Epidermal melanocyte (primary cell): ENCODE results near the gene MAD1L1.

Source experiments
- DNase-seq: peaks from one replicate; pipeline ENCODE4 v3.0.0; 2011; ENCODE audit warnings: low spot score; ENCODE audit not compliant: insufficient read length

The MAD1L1 gene

DNA sequence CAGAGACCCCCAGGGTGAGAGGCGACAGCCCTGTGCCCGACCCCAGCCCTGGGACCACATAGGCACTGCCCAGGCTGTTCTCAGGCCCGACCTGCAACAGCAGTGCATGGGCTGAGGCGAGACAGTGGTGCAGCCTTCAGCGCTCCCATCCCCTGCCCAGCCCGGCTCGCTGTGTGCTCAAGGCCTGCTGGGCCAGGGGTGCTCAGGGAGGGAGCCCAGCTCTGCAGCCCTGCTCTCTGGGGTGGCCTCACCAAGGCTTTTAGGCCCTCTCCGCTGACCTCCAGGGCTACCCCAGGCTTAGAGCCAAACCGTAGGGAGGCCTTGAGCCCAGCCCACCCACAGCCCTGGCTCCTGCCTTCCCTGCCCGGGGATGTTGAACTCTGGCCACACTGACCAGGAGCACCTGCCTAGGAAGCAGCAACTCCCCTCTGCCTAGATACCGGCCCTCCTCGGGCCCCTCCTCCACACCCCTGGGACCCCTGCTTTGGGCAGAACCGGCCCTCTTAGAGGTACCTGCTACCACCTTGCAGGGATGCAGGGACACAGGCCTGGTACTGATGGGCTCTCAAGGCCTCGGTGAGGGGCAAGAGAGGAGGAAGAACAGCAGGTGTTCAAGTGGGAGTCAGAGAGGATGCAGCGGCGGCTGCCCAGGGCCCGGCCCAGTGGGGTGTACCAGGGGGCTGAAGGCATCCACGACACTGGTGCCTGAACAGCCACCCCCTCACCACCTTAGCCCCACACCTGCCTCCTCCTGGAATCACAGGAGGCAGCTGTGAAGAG lies 331.1 kb downstream of the MAD1L1 start:
- DNase-seq = no peak

DNA sequence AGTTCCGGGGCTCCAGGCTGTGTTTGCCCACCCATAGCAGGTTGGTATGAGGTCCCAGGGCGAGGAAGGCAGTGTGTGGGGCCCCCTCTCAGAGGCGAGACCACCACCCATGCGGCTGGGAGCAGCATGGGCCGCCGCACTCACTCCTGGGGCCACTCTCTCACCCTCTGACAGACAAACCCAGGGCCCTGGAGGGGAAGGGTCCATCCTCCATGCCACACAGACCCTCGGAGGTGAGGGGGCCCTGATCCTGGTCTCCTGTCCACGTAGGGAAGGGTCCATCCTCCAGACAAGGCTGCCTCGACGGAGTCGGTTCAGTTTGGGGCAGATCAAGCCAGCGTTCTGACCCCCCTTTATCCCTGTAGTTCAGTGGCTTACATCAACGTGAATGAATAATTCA lies 331.9 kb downstream of the MAD1L1 start:
- no peak for DNase-seq

DNA sequence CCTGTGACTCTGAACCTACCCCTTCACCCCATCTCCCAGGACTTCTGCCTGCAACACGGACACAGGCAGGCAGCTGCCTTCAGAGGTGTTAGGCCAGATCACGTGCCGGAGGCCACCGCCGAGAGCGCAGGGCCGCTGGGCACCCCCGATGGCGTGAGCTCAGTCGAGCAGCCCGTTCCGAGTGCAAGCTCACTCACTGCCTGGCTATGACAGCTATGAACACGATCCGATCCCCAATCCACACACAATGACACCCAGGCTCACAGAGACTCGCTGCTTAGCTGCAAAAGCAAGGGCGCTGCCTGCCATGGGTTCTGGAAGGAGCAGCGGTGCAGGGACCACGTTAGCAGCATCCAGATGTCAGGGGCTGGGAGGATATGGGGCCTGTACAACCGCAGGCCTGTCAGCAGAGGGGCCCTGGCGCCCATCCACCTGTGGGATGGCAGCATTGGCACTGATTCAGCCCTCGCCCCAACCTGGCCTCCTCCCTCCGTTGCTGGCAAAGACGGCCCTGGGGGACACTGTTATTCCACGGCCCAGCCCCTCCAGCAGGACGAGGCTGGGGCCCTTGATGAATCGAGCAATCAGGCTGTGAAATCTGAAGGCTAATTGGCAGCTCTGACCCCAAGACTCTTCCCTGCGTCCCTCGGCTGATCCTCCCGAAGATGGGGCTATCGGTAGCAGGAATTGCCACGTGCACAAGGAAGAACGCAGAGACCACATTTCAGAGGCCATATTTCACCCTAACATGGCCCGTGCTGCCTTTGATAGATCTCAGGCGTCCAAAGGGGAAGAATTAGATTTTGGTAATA lies 332.6 kb downstream of the MAD1L1 start:
- no peak for DNase-seq

DNA sequence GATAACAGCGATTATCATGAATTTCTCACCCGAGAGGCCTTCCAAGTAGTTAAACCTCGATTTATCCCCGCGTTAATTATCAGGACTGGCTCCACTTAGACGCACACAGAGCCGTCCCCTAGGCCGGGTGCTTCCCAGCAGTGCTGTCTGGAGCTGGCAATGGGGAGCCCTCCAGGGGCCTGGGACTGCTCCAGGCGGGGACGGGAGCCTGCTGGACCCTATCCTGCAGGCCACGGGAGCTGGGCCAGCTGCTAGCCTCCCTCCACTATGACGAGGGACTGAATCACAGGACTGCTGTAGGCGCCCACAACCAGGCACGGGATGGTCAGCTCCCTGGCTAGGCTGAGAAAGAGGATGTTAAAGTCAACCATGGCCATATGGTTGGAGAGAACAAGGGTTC lies 333.5 kb downstream of the MAD1L1 start:
- peak; percentile 92 for DNase-seq

DNA sequence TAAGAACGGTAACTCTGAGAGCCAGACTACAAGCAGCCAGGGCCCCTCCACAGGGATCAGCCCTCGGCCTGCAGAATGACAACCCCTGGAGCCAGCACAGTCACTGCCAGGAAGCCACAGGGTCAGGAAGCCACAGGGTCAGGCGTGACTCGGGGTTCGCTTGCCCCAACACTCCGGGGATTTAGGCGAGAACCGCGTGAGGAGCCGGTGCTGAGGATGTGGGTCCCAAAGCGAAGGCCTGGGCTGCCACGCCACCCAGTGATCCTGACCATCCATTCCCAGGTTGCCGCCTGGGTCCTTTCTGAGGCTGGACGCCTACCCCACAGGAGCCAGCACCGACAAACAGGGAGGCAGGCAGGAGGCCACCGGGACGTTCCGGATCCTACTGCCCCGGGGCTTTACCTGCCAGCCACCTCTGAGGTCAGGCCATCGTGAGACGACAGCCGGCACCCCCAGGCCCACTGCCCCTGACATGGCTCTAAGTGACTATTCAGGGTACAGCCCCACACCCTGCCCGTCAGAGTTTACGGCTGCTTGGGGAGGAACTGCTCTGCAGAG lies 334.0 kb downstream of the MAD1L1 start:
- DNase-seq = no peak

DNA sequence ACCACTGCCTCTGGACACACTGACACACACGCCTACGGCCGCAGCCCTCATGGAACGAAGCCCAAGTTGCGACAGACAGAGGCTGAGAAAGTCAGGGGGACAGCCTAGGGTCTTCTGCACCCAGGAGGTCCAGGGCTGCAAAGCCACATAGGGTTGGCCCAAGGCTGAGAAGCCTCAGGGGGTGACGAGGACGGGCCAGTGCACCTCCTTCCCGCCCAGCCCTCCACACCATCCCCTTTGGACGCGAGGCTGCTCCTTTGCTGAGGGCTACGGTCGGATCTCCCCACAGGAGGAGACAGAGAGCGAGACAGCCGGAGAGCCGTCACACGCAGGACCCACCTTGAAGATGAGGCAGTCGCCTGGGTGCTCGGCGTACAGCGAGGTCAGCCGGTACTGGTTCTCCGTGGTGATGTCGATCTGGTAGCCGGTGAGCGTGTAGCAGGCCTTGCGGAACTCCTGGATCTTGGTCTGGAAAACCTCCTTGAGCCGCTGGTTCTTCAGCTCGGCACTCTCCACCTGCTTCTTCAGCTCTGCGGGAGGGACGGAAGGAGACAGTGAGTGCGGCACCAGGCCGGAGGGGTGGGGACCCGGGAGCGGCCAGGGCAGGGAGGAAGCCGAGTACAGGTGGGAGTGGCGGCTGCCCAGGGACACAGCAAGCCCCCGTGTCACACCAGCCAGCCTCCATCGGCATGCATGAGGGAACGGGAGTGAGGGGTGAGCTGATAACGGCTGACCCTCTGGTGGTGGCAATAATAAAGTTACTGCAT lies 334.7 kb downstream of the MAD1L1 start:
- no peak for DNase-seq

DNA sequence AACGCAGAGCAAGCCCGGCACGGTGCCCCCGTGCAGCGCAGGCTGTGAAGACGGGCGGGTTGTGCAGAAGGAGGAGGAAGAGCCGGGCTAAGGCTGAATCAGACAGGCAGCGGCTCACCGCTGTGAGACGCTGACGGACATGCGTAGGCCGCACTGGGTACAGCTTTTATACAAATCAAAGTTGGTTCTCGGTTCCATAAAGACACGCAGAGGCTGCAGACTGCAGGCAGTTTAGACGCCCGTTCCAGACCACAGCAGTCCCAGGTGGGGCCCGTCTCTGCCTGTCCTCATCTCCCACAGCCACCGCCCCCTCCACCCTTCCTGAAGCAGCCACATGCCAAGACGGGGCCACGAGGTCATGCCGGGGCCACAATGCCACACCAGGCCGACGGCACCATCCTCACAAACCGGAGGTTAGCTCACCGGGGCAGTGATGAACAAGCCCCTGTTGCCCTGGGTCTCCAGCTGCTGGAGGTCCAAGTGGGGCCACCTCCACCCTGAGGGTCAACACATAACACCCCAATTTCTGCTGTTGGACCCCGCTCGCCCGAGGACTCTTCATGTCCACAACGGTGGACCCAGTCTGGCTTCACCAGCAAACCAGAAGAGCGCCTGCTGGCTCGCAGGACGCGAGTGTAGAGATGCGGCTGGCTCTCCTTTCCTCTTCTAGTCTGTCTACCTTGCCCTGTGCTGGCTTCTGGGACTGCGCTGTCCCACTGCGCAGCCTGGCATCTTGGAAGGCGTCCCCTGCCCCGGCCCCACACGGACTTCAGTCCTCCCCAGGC lies 335.5 kb downstream of the MAD1L1 start:
- DNase-seq = no peak

DNA sequence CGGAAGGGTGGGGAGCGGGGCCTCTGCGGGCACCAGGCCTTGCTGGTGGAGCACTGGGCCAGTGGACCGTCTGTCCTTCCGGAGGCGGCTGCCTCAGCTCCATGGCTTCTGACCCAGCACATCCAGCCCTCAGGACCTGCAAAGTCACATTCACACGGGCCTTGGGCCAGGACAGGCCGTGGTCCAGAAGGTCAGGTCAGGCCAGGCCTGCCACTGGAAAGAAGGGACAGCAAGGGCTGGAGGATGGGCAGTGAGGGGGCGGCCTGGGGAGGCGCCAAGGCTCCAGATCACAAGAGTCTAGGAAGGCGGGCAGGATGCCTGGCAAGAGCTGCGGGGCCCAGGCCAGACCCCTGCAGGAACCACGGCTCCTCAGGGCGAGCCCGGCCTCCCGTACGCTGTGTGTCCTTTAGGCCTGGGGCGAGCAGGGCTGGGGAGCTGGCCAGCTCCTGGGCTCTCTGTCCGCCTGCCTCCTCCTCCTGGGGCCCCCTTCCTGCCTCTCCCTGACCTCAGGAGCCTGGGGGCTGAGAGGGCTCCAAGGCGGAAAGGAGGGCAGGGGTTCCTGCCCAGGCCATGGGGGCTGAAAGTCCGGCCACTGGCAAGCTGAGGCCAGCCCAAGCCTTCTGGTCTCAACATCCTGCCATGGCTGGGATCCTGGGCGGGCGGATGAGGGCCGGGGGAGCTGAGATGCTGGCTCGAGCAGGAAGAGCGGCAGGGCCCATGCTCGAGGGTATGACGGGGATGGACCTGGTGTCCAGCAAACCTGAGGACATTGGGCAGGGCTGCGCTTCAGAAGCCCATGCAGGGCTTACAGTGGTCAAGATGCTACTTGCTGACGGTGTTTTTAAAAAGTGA lies 336.9 kb downstream of the MAD1L1 start:
- DNase-seq = no peak

DNA sequence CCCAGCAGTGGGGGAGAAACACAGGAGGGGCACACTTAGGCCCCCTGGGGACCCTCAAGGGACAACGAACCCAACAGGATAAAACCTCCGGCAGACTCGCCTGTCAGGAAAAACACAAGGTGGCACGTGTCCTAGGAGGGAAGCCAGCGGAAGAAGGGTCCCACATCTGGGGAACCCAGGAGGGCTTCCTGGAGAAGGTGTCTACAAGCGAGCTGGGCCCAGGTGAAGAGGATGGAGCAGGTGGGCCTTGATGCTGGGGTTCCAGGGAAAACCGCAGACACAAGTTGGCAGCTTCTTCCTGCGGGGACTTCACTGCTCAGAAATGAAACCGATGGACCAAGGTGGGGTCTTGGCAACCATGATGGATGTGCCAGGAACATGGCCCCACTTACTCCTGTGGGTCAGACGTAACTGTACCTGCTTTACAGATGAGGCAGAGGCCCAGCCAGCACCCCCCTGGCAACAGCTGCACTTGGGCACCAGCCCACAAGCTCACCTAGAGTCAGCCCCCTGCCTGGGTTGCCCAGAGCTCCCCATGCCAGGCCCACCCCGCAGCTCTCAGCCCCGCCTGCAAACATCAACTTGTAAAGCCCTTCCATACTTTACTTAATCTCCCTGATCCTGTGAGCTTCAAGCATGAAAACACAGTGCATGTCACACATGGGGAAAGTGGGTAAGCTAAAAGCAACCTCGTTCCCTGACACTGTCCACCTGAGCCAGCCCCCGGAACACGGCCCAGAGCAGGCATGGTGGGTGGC lies 337.7 kb downstream of the MAD1L1 start:
- DNase-seq = no peak

DNA sequence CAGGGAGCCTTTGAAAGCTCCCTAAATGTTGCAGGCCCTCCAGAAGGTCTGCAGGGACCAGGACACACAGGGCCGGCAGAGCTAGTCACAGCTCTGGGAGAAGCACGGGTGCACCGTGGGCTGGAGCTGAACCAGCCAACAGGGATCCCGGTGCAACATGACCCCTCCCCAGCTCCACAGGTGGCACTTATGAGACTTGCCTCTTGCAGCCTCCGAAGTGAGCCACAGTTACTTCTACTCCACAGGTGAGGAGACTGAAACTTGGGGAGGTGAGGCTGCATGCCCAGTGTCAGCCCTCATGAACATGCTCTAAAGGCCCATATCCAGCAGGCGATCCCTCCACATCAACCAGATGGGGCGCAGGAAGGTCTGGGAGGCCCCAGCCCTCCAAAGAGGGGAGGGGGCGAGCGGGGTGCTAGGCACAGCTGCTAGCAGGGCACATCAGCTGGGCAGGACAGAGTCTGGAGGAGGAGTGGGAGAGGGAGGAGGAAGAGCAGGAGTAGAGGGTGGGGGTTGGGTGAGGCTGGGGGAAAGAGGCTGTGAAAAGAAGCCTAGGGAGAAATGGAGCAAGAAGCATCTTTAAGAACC lies 338.3 kb downstream of the MAD1L1 start:
- DNase-seq = no peak

DNA sequence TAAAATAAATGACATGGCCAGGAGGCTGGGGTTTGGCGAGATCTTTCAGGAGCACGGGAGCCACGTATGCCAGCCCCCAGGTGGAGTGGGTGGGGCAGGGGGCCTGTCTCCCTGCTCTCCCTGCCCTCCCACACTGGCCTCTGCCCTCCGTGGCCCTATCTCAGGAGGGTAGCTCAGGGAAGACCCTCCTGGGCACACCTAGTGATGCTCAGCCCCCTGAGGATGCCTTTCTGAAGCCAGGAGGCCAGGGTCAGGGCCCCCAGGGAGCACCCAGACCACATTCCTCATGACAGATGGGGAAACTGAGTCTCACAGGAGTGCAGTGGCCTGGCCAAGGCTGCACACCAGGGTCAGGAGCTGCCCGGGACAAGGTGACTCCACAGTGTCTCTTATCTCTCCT lies 339.3 kb downstream of the MAD1L1 start:
- no peak for DNase-seq

DNA sequence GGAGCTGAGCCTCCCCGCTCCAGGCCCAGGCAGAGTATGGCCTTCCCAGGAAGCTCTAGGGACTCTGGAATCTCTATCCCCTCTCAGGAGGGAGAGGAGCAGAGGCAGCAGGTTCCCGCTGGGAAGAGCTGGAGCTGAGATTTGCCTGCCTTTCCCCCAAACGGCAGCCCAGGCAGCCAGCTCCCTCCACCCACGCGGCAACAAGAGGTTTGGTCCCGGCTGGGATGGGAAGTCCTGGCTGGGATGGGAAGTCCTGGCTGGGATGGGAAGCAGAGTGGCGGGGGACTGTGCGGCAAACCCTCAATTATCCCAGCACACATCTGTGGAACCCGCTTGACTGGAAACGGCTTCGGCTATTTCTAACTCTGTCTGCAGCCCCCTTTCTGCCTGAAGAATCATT lies 339.7 kb downstream of the MAD1L1 start:
- DNase-seq = no peak

DNA sequence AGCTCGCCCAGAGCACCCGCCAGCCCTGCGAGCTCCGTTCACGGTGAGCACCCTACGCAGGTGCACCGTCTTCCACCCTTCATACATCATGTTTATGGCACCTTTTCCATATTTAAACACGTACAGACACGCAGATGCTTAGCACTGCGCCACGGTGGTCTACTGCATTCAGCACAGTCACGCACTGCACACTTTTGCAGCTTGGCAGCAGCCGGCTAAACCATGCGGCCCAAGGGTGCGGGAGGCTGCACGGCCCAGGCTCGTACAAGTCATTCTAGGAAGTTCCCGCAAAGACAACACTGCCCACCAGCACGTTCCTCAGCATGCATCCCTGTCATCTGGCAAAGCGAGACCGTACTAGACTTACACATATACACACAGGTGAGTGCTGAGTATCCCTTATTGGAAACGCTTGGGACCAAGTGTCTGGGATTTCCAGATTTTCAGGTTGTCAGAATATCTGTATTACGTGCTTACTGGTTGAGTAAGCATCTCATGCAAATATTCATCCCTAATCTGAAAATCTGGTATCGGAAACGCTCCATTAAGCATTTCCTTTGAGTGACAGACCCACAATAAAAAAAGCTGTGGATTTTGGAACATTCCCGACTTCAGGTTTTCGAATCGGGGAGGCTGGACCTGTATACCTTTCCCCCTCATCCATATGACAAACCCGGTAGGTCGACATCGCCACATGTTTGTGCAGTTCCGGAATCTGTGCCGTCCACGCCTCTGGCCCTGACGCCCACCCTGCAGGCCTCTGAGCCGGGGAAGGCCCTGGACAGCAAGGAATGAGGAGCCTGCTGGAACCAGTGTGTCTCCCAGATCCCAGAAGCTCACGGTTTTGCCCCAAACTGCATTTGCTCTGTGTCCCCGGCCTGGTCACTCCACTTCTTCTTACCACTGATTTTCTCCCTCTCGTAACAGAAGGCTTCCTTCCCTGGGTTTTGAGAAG lies 340.5 kb downstream of the MAD1L1 start:
- no peak for DNase-seq

DNA sequence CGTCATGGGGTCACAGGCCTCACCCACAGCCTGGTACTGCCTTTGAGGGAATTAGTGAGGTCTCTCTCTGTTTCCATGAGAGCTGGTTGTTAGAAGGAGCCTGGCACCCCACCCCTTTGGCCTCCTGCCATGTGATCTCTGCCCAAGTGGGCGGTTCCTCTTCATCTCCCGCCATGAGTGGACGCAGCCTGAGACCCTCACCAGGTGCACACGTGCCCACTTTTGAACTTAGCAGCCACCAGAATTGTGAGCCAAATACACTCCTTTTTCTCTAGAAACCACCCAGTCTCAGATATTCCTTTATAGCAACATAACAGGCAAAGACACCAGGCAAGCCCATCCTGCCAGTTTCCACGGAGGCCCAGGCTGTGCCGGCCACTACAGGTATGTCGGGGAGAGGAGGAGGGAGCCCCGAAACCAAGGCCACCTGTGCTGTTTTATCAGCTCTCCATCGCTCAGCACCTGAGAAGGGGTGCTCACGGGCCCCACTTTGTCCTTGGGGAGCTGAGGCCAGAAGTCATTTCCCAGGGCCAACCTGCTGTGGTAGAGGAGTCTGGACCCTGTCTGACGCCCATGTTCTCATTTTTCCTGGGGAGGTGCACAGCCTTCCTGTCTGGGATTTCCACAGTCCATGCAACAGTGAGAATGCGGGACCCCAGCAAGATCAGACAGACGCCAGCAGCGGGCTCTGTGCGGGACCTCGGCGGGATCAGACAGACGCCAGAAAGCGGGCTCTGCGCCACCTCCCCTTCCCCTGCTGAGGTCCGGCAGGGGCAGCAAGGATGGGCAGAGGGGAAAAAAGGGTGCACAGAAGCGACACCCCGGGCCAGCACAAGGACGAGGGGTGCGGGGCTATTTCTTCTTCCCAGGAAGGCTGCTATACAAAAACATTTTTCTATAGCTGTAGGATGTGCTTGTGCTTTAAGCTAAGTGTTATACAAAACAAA lies 342.2 kb downstream of the MAD1L1 start:
- no peak for DNase-seq

DNA sequence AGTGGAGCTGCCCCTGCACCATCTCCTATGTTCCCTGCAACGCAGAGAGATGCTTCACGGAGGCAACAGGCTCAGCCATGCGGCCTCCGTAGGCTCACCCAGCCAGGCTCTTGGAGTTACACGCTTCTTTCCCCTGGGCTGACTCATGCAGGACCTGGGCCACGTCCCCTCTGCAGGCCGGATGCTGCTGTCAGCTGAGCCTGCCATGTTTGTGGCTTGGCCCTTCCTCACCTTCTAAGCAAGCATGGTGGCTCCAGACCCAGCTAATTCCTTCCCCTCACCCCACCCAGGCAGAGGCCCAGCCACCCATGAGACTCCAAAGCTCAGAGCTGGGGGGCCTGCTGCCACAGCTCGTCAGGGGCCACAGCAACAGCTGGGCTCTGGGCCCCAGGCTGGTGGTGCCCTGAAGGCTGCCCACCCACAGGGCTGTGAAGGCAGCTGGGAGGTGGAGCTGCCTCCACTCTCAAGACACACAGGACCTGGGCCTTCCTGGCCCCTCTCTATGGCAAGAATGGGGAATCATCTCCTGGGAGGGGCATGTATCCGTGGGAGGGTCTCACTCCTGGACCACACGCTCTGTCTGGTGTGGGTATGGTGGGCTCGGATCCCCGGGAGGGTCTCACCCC lies 343.1 kb downstream of the MAD1L1 start:
- no peak for DNase-seq

DNA sequence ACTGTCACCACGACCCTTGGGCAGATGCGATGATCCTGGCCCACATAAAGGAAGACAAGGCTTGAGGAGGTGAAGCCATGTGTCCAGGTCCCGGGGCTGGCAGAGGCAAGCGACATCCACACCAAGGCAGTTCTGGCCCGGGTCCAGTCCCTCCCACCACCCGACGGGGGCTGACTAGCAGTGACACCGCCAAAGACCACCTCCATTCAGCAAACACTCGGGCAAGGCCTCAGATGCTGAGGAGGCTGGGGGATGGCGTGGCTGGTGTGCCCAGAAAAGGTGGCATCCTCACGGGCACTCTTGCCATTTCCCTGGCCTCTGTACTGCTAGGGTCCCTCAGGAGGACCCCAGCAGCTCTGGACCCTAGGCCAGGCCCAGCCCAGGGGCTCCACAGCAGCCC lies 343.7 kb downstream of the MAD1L1 start:
- no peak for DNase-seq
